Panc1 (cell line): ENCODE data around the gene LENG8. TPM values are rescaled to one million over a fixed set of nuclear protein-coding genes. Genes with fewer than 3 reads are reported as not detected.

Source experiments
- ATAC-seq: fragments of 200-7000 bp; cut with Tn5 transposase; 2 replicates; pipeline ENCODE4 v1.9.1; 2020; ENCODE audit warnings: mild to moderate bottlenecking, moderate library complexity
- BruUV-seq: library from RNA; stranded (reverse); fragments of 400-500 nt; replicated peaks from 2 replicates; lab custom pipeline; 2021; lab: Mats Ljungman, UMichigan
- CTCF ChIA-PET: fragments of 300-600 bp; sonication (Branson Sonifier 250); formaldehyde crosslinking; loops from one replicate; lab custom pipeline; 2022; ENCODE audit warnings: antibody characterized with exemption; lab: Charles Lee
- POLR2A ChIA-PET: fragments of 300-600 bp; sonication (Branson Sonifier 250); formaldehyde crosslinking; loops from one replicate; lab custom pipeline; 2022; ENCODE audit warnings: antibody characterized with exemption; lab: Charles Lee
- DNase-seq: peaks from one replicate; pipeline ENCODE4 v3.0.0-alpha.2; 2010; ENCODE audit warnings: low read depth, low spot score
- H3K27ac ChIP-seq: 2 replicates; pipeline ENCODE4 v1.5.1; 2011; ENCODE audit warnings: mild to moderate bottlenecking, low read length, inconsistent platforms
- H3K27me3 ChIP-seq: fragments of 200-500 bp; sonication (Bioruptor generic); 2 replicates; pipeline ENCODE4 v1.6.0; 2014; ENCODE audit warnings: low read length, inconsistent platforms; ENCODE audit not compliant: control insufficient read depth, insufficient read depth
- H3K36me3 ChIP-seq: fragments of 200-500 bp; sonication (Bioruptor generic); 2 replicates; pipeline ENCODE4 v1.5.1; 2014; ENCODE audit warnings: inconsistent platforms, mild to moderate bottlenecking, low read length, moderate library complexity; ENCODE audit not compliant: control insufficient read depth, insufficient read depth
- H3K4me1 ChIP-seq: 2 replicates; pipeline ENCODE4 v1.5.1; 2011; ENCODE audit warnings: inconsistent platforms, mild to moderate bottlenecking, low read length, moderate library complexity; ENCODE audit not compliant: control insufficient read depth, insufficient read depth
- H3K4me3 ChIP-seq, 2 experiments: 2 replicates each; pipeline ENCODE4 v1.5.1; 2011 to 2012; ENCODE audit warnings: low read depth in 2 of 2, low read length in 2 of 2, mild to moderate bottlenecking in 2 of 2, inconsistent platforms in 1 of 2, moderate library complexity in 1 of 2
- H3K9me3 ChIP-seq: fragments of 200-500 bp; sonication (Bioruptor generic); 2 replicates; pipeline ENCODE4 v1.5.1; 2014; ENCODE audit warnings: low read depth, mild to moderate bottlenecking, inconsistent platforms, low read length, moderate library complexity; ENCODE audit not compliant: control insufficient read depth, insufficient read depth
- CTCF ChIP-seq: fragments of 450-650 bp; IDR thresholded peaks from 2 replicates; pipeline ENCODE4 v1.5.1; 2017; ENCODE audit warnings: mild to moderate bottlenecking
- POLR2AphosphoS5 ChIP-seq: IDR thresholded peaks from 2 replicates; pipeline ENCODE4 v1.6.1; 2012; ENCODE audit warnings: mild to moderate bottlenecking, low read depth, low read length, moderate library complexity
- REST ChIP-seq, 2 experiments: IDR thresholded peaks; 2 replicates each; pipeline ENCODE4 v1.6.1; 2011 to 2012; ENCODE audit warnings: low read depth in 2 of 2, control low read depth in 1 of 2, low read length in 1 of 2, mild to moderate bottlenecking in 1 of 2, moderate library complexity in 1 of 2; ENCODE audit not compliant: insufficient read depth in 1 of 2
- SIN3A ChIP-seq: IDR thresholded peaks from 2 replicates; pipeline ENCODE4 v1.6.1; 2012; ENCODE audit warnings: low read depth, mild to moderate bottlenecking, low read length, moderate library complexity, borderline replicate concordance; ENCODE audit not compliant: insufficient read depth
- TCF7L2 ChIP-seq: IDR thresholded peaks from 2 replicates; pipeline ENCODE4 v1.6.1; 2011; ENCODE audit warnings: mild to moderate bottlenecking, low read depth, low read length, inconsistent platforms
- in situ Hi-C: cut with HindIII; loops from 2 replicates; pipeline ENCODE4 v1.10.0; 2016; ENCODE audit warnings: low sequenced_read_pairs, low pct_unique_long_range_greater_than_20kb
- intact Hi-C: fragments of 100-400 bp; cut with micrococcal nuclease; formaldehyde crosslinking; loops from one replicate; pipeline ENCODE4 v1.10.0; 2022; ENCODE audit not compliant: unreplicated experiment
- total RNA-seq: library from RNA; stranded (reverse); gene quantifications from one replicate; pipeline ENCODE4 v1.2.1, GENCODE V29; 2021; ENCODE audit not compliant: unreplicated experiment

Gene LENG8
- total RNA-seq, 1 experiment from 2014 or later = 268 TPM

GRCh38 chr19:54463531-54464043 is 14.6 kb downstream of the LENG8 start, which contains the start of gene LENG9:
Gene LENG9 (minus strand): TSS chr19:54463778. CDS start chr19:54463526, 252 bp downstream.
- ChIA-PET CTCF (no interaction called here), POLR2A (interaction anchor here (1.0 kb wide), 1 partner anchor 15 kb away, joined by 20 read pairs; the partner anchor contains the start of gene LENG8)
- Histone ChIP-seq H3K9me3 (no peaks in the 10 kb centered on the region), H3K27me3 (no peaks in the 10 kb centered on the region), H3K27ac (peak within 1 kb of the TSS; percentile 87), H3K4me1 (peaks cover 26% of the 10 kb centered on the region), H3K4me3 (peak within 1 kb of the TSS; percentile 56 to 70), H3K36me3 (no peaks in the 10 kb centered on the region; the same call in 1 of the 2 replicates)
- no TSS peak for BruUV-seq
- ATAC-seq (peak; percentile 62), DNase-seq (no peak)
- TF ChIP-seq SIN3A = peak; percentile 35; the same call in 1 of the 2 replicates
- no peak for TF ChIP-seq REST (IDR thresholded peaks at IDR 0.05; ENCODE audit: insufficient read depth in 1 of 2, low read depth in 2 of 2, low read length in 1 of 2)
- TF ChIP-seq POLR2AphosphoS5 = peak; percentile 87
- in situ Hi-C loops (no loop called here), intact Hi-C loops (no loop called here)

GRCh38 chr19:54464044-54464629 is 15.1 kb downstream of the LENG8 start:
- H3K4me3 ChIP-seq = peak overlapping the region; percentile 56 to 70
- peak overlapping the region; percentile 87 for H3K27ac ChIP-seq
- ATAC-seq = peak; percentile 42
- BruUV-seq = no TSS peak
- H3K4me1 ChIP-seq = peaks cover 25% of the 10 kb centered on the region
- no peaks in the 10 kb centered on the region for H3K9me3 ChIP-seq
- TF ChIP-seq POLR2AphosphoS5 = no peak
- TF ChIP-seq SIN3A = no peak
- TF ChIP-seq REST (IDR thresholded peaks at IDR 0.05; ENCODE audit: insufficient read depth in 1 of 2, low read depth in 2 of 2, low read length in 1 of 2) = no peak
- TF ChIP-seq TCF7L2 = no peak
- TF ChIP-seq CTCF = no peak
- CTCF ChIA-PET = no interaction called here
- no peaks in the 10 kb centered on the region for H3K27me3 ChIP-seq
- H3K36me3 ChIP-seq = no peaks in the 10 kb centered on the region
- intact Hi-C loops = no loop called here
- in situ Hi-C loops = no loop called here
- POLR2A ChIA-PET = interaction anchor here (1.0 kb wide), 1 partner anchor 15 kb away, joined by 20 read pairs; the partner anchor contains the start of gene LENG8
- peak; percentile 99 for DNase-seq
